Measurements from ENCODE around the gene SHANK2.

SHANK2 gene

GRCh38 chr11:71252269-71252769 lies at the start of gene SHANK2:
TSS of gene SHANK2 (minus strand) at chr11:71252577. CDS start at chr11:71147326, 105,251 bp downstream.
- DNase-seq (ENCODE audit: low spot score), result peak; percentile 50

- peak; percentile 37 for DNase-seq (ENCODE audit: low spot score)
Measured at GRCh38 chr11:71301858-71302533, 49.6 kb upstream of the SHANK2 start.

GRCh38 chr11:71301046-71301857 lies 48.9 kb upstream of the SHANK2 start:
- peak; percentile 41 for DNase-seq (ENCODE audit: low spot score)

GRCh38 chr11:71300187-71300586 lies 47.8 kb upstream of the SHANK2 start:
- peak; percentile 18 for DNase-seq (ENCODE audit: low spot score)

- peak; percentile 28 for DNase-seq (ENCODE audit: low spot score)
Measured at GRCh38 chr11:71298761-71299181, 46.4 kb upstream of the SHANK2 start.

- peak; percentile 18 for DNase-seq (ENCODE audit: low spot score)
Measured at GRCh38 chr11:71298016-71298550, 45.7 kb upstream of the SHANK2 start.

- peak; percentile 15 for DNase-seq (ENCODE audit: low spot score)
Measured at GRCh38 chr11:71294846-71295600, 42.6 kb upstream of the SHANK2 start.

GRCh38 chr11:71293961-71294782 lies 41.8 kb upstream of the SHANK2 start:
- DNase-seq (ENCODE audit: low spot score), result peak; percentile 42

- DNase-seq (ENCODE audit: low spot score), result peak; percentile 64
Measured at GRCh38 chr11:71286701-71287643, 34.6 kb upstream of the SHANK2 start.

- no peak for DNase-seq (ENCODE audit: low spot score)
Measured at GRCh38 chr11:71285111-71285510, 32.7 kb upstream of the SHANK2 start.

GRCh38 chr11:71284525-71285092 lies 32.2 kb upstream of the SHANK2 start:
- peak; percentile 30 for DNase-seq (ENCODE audit: low spot score)

GRCh38 chr11:71283971-71284441 lies 31.6 kb upstream of the SHANK2 start:
- DNase-seq (ENCODE audit: low spot score), result peak; percentile 56

GRCh38 chr11:71282581-71283351 lies 30.4 kb upstream of the SHANK2 start:
- DNase-seq (ENCODE audit: low spot score), result peak; percentile 50

GRCh38 chr11:71281831-71282230 lies 29.5 kb upstream of the SHANK2 start:
- peak; percentile 37 for DNase-seq (ENCODE audit: low spot score)

GRCh38 chr11:71281204-71281603 lies 28.8 kb upstream of the SHANK2 start:
- peak; percentile 25 for DNase-seq (ENCODE audit: low spot score)

- DNase-seq (ENCODE audit: low spot score), result peak; percentile 58
Measured at GRCh38 chr11:71279916-71280645, 27.7 kb upstream of the SHANK2 start.

- DNase-seq (ENCODE audit: low spot score), result peak; percentile 2
Measured at GRCh38 chr11:71272161-71272560, 19.8 kb upstream of the SHANK2 start.
